Right lobe of liver (tissue), 4 donors: ENCODE data around the gene LAIR1.

Experiments
- CTCF ChIP-seq, 4 donors: fragments of 200-600 bp in 3 of 4; fragments of 450-650 bp in 1 of 4; IDR thresholded peaks; one replicate each; pipeline versions ENCODE4 v1.5.1 to v1.8.0; 2016 to 2022; ENCODE audit warnings: antibody characterized with exemption in 4 of 4, mild to moderate bottlenecking in 2 of 4
- POLR2A ChIP-seq: fragments of 450-650 bp; IDR thresholded peaks from one replicate; pipeline ENCODE4 v1.6.1; 2017; ENCODE audit warnings: antibody characterized with exemption, mild to moderate bottlenecking
- donor health status: DM: no; HTN: no; CAD: no.
- donor health status: DM: no; HTN: no; CAD: no.
- donor health status: DM: no; HTN: yes; CAD: no.

GRCh38 chr19:54364775-54365257, at the start of gene LAIR1:
- no peak for TF ChIP-seq CTCF (IDR thresholded peaks at IDR 0.05)
- peak; percentile 53 for TF ChIP-seq POLR2A
